HUES48 (cell line): Measurements from ENCODE around the gene PAQR5.

ENCODE experiments used
- H3K27ac ChIP-seq: one replicate; pipeline ENCODE4 v1.7.0; 2013; ENCODE audit warnings: low read depth, low read length, inconsistent platforms
- H3K27me3 ChIP-seq: 2 replicates; pipeline ENCODE4 v1.6.1; 2013; ENCODE audit warnings: mild to moderate bottlenecking, low read length; ENCODE audit not compliant: control insufficient read depth, insufficient read depth
- H3K36me3 ChIP-seq: 2 replicates; pipeline ENCODE4 v1.6.1; 2013; ENCODE audit warnings: low read length; ENCODE audit not compliant: control insufficient read depth, insufficient read depth
- H3K4me1 ChIP-seq: 2 replicates; pipeline ENCODE4 v1.6.1; 2013; ENCODE audit warnings: mild to moderate bottlenecking, low read length; ENCODE audit not compliant: control insufficient read depth, insufficient read depth
- H3K4me3 ChIP-seq: 2 replicates; pipeline ENCODE4 v1.5.1; 2013; ENCODE audit warnings: mild to moderate bottlenecking, low read depth, low read length
- H3K9ac ChIP-seq: 2 replicates; pipeline ENCODE4 v1.6.1; 2013; ENCODE audit warnings: mild to moderate bottlenecking, low read depth, low read length, moderate library complexity
- H3K9me3 ChIP-seq: 2 replicates; pipeline ENCODE4 v1.6.1; 2013; ENCODE audit warnings: low read length; ENCODE audit not compliant: control insufficient read depth, insufficient read depth

Gene PAQR5, protein sequence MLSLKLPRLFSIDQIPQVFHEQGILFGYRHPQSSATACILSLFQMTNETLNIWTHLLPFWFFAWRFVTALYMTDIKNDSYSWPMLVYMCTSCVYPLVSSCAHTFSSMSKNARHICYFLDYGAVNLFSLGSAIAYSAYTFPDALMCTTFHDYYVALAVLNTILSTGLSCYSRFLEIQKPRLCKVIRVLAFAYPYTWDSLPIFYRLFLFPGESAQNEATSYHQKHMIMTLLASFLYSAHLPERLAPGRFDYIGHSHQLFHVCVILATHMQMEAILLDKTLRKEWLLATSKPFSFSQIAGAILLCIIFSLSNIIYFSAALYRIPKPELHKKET

DNA sequence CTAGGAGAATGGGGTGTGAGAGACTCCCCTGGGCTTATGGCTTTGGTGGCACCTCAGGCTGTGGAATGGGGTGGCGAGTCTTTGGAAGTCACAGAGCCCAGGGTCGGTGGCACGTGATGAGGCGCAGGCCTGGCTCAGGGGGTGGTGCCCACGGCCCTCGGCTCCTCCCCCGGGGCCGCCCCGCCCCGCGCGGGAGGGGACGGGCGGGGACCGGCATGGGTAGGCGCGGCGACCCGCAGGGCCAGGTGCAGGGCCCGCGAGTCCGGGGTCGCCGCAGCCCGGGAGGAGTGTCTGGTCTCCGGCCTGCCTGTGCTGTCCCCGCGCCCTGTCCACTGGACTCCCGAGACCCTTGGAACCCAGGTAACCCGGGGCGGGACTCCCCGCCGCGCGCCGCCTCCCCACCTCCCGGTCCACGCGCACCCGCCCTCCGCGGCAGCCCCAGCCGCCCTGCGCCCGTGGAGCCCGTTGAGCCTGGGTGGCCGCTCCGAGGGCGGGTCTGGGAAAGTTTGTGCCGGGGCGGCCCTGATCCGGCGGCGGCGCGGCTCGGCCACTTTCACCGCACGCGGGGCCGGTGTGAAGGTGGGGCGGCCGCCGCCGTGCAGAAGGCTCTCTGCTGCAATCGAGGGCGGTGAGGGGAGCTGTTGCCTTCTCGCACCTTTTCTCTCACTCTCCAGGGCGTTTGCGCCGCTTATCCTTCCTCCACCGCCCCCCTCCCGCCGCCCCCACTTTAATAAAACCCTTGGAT, at the start of gene PAQR5:
PAQR5 (plus strand) TSS at position 216 of the 745 bp plus-strand sequence. CDS start 61,169 bp downstream, outside the sequence.
- H3K4me1 ChIP-seq = peaks cover 14% of the 10 kb centered on the region
- peaks cover 39% of the 10 kb centered on the region for H3K27me3 ChIP-seq
- H3K36me3 ChIP-seq = no peaks in the 10 kb centered on the region
- H3K9ac ChIP-seq = no peak within 1 kb of the TSS
- no peaks in the 10 kb centered on the region for H3K9me3 ChIP-seq
- H3K27ac ChIP-seq = no peak within 1 kb of the TSS
- H3K4me3 ChIP-seq = peak within 1 kb of the TSS; percentile 70

GRCh38 chr15:69253156-69253555, 45.6 kb upstream of the PAQR5 start:
- Histone ChIP-seq H3K27ac (peak overlapping the region; percentile 74), H3K9me3 (no peaks in the 10 kb centered on the region), H3K4me3 (no peak overlapping the region), H3K9ac (no peak overlapping the region), H3K4me1 (peaks cover 4% of the 10 kb centered on the region; the same call in 1 of the 2 replicates), H3K27me3 (no peaks in the 10 kb centered on the region), H3K36me3 (0 out of 2 replicates have a peak, but pooled peaks cover 6% of the 10 kb centered on the region)

- peaks cover 26% of the 10 kb centered on the region for H3K36me3 ChIP-seq
- no peaks in the 10 kb centered on the region for H3K9me3 ChIP-seq
- no peaks in the 10 kb centered on the region for H3K4me1 ChIP-seq
- no peaks in the 10 kb centered on the region for H3K27me3 ChIP-seq
- H3K27ac ChIP-seq = no peak overlapping the region
- H3K4me3 ChIP-seq = no peak overlapping the region
- H3K9ac ChIP-seq = no peak overlapping the region
These were observed 33.3 kb upstream of the PAQR5 start for GRCh38 chr15:69265347-69265955.

DNA sequence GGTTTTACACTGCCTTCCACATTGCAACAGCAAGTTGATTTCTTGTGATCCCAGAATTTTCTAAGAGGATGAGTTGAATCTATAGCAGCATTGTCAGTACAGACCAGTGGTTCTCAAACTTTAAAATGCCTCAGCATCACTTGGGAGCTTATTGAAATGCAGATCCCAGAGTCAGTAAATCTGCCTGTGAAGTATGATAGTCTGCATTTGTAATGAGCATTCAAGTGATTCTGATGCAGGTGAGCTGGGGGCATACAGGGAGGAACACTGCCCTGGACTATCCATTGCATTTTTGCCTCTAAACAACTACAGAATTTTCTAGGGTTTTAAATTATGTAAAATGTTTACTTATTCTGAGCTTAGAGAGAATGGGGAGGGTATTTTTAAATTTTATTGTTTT, 27.5 kb upstream of the PAQR5 start:
- H3K9me3 ChIP-seq = no peaks in the 10 kb centered on the region
- peak overlapping the region; percentile 15 for H3K27ac ChIP-seq
- no peak overlapping the region for H3K4me3 ChIP-seq
- no peaks in the 10 kb centered on the region for H3K27me3 ChIP-seq
- H3K4me1 ChIP-seq = peaks cover 19% of the 10 kb centered on the region
- no peak overlapping the region for H3K9ac ChIP-seq
- peaks cover 14% of the 10 kb centered on the region; the same call in 1 of the 2 replicates for H3K36me3 ChIP-seq

DNA sequence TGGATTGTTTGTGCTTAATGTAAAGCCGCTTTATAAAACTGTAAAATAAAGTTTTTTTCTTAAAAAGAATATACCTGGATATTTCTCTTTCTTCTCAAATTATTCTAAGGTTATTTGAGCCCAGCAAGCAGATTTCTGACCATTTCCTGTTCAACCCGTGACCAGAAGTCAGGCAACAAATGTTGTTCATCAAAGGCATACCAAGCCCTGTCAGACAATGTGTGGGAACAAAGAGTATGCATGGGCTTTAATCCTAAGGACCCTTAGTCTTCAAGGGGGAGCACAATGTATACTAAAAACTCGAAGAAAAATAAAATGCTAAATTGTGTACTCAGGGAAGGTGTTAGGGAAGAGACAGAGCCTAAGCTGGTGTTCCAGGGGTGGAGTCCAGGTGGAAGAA, 26.6 kb upstream of the PAQR5 start:
- peaks cover 14% of the 10 kb centered on the region; the same call in 1 of the 2 replicates for H3K36me3 ChIP-seq
- H3K27me3 ChIP-seq = no peaks in the 10 kb centered on the region
- peaks cover 19% of the 10 kb centered on the region for H3K4me1 ChIP-seq
- H3K27ac ChIP-seq = peak overlapping the region; percentile 32
- H3K9me3 ChIP-seq = no peaks in the 10 kb centered on the region
- no peak overlapping the region for H3K9ac ChIP-seq
- no peak overlapping the region for H3K4me3 ChIP-seq

DNA sequence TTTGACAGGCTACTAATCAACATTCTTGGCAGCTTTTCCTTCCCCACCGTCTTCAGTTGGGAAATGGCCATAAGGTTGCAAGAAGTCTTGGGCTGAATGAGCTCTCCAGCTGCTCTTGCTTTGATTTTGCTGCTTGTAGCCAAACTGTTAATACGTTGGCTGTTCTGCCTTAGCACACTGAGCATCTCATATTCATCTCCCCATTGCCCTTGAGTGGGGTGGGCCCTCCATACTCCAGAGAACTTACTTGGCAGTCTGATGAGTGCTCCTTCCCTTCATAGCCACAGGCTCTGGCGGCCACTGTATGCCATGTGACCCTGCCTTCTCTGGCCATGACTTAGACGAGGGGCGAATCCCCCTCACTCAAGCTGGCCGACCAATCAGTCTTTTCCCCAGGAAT, 25.8 kb upstream of the PAQR5 start:
- no peak overlapping the region for H3K4me3 ChIP-seq
- no peak overlapping the region for H3K27ac ChIP-seq
- peaks cover 19% of the 10 kb centered on the region for H3K4me1 ChIP-seq
- peaks cover 14% of the 10 kb centered on the region; the same call in 1 of the 2 replicates for H3K36me3 ChIP-seq
- H3K9me3 ChIP-seq = no peaks in the 10 kb centered on the region
- no peak overlapping the region for H3K9ac ChIP-seq
- H3K27me3 ChIP-seq = no peaks in the 10 kb centered on the region

DNA sequence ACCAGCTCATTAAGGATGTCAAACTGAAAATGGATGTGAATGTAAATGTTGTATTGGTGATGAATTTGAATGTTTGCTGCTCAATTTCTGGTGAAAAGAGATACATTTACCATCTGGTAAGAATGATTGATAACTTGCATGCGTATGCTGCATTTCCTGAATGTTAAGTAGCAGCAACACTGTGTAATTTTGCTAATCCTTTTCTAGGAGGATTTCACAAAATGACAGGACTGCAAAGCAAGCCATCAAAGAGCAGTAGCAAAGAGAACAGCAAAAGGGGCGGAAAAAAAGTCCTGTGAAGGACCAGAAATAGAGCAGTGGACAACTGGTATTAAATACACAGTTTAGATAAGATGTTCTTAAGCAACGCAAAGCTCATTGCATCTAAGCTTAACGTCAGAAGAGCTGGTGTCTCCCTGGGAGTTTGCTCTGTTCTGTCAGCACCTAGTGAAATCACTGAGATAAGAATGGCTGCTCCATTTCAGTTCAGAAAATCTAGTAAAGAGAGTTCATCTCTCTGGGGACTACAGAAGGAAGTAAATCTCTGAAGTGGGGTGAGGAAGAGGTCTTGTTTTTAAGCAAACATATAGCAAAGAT, 23.5 kb upstream of the PAQR5 start:
- Histone ChIP-seq H3K27me3 (no peaks in the 10 kb centered on the region), H3K36me3 (no peaks in the 10 kb centered on the region), H3K9ac (no peak overlapping the region), H3K27ac (no peak overlapping the region), H3K4me1 (peaks cover 19% of the 10 kb centered on the region), H3K9me3 (no peaks in the 10 kb centered on the region), H3K4me3 (no peak overlapping the region)

GRCh38 chr15:69275933-69276560, 22.7 kb upstream of the PAQR5 start:
- peaks cover 15% of the 10 kb centered on the region for H3K4me1 ChIP-seq
- no peak overlapping the region for H3K9ac ChIP-seq
- no peaks in the 10 kb centered on the region for H3K9me3 ChIP-seq
- no peaks in the 10 kb centered on the region for H3K27me3 ChIP-seq
- no peaks in the 10 kb centered on the region for H3K36me3 ChIP-seq
- H3K27ac ChIP-seq = no peak overlapping the region
- no peak overlapping the region for H3K4me3 ChIP-seq

GRCh38 chr15:69277316-69277715, 21.4 kb upstream of the PAQR5 start:
- no peaks in the 10 kb centered on the region for H3K27me3 ChIP-seq
- H3K4me3 ChIP-seq = no peak overlapping the region
- H3K36me3 ChIP-seq = no peaks in the 10 kb centered on the region
- no peak overlapping the region for H3K27ac ChIP-seq
- H3K9ac ChIP-seq = no peak overlapping the region
- H3K9me3 ChIP-seq = no peaks in the 10 kb centered on the region
- peaks cover 3% of the 10 kb centered on the region; the same call in 1 of the 2 replicates for H3K4me1 ChIP-seq

- no peak overlapping the region for H3K4me3 ChIP-seq
- H3K9me3 ChIP-seq = no peaks in the 10 kb centered on the region
- no peaks in the 10 kb centered on the region for H3K36me3 ChIP-seq
- H3K27me3 ChIP-seq = no peaks in the 10 kb centered on the region
- H3K9ac ChIP-seq = no peak overlapping the region
- H3K27ac ChIP-seq = no peak overlapping the region
- H3K4me1 ChIP-seq = no peaks in the 10 kb centered on the region
These were observed 19.1 kb upstream of the PAQR5 start for GRCh38 chr15:69279636-69280035.
